ENCODE results near the gene MORN5. TPM values are rescaled to one million over a fixed set of nuclear protein-coding genes. Genes with fewer than 3 reads are reported as not detected.

MORN5 gene
- total RNA-seq, 1 experiment from 2014 or later = not detected

GRCh38 chr9:122214507-122214906, 54.8 kb downstream of the MORN5 start:
- DNase-seq (ENCODE audit: low read depth) = no peak

- DNase-seq (ENCODE audit: low read depth) = no peak
These were observed 56.0 kb downstream of the MORN5 start for GRCh38 chr9:122215663-122216062.

- no peak for DNase-seq (ENCODE audit: low read depth)
These were observed 56.6 kb downstream of the MORN5 start for GRCh38 chr9:122216138-122216797.

GRCh38 chr9:122216798-122217418, 57.2 kb downstream of the MORN5 start:
- no peak for DNase-seq (ENCODE audit: low read depth)

- DNase-seq (ENCODE audit: low read depth) = no peak
These were observed 57.9 kb downstream of the MORN5 start for GRCh38 chr9:122217640-122218039.

GRCh38 chr9:122218071-122218934, 58.6 kb downstream of the MORN5 start:
- peak; percentile 59 for DNase-seq (ENCODE audit: low read depth)

GRCh38 chr9:122218935-122219855, 59.5 kb downstream of the MORN5 start:
- no peak for DNase-seq (ENCODE audit: low read depth)

GRCh38 chr9:122219856-122220672, 60.4 kb downstream of the MORN5 start:
- no peak for DNase-seq (ENCODE audit: low read depth)

- no peak for DNase-seq (ENCODE audit: low read depth)
These were observed 61.0 kb downstream of the MORN5 start for GRCh38 chr9:122220673-122221182.

GRCh38 chr9:122221183-122221811, 61.6 kb downstream of the MORN5 start:
- DNase-seq (ENCODE audit: low read depth) = no peak

- no peak for DNase-seq (ENCODE audit: low read depth)
These were observed 63.1 kb downstream of the MORN5 start for GRCh38 chr9:122222791-122223190.

- DNase-seq (ENCODE audit: low read depth) = no peak
These were observed 63.7 kb downstream of the MORN5 start for GRCh38 chr9:122223435-122223834.

GRCh38 chr9:122225312-122226141, 65.8 kb downstream of the MORN5 start:
- DNase-seq (ENCODE audit: low read depth) = no peak

- no peak for DNase-seq (ENCODE audit: low read depth)
These were observed 66.5 kb downstream of the MORN5 start for GRCh38 chr9:122226142-122226757.

- no peak for DNase-seq (ENCODE audit: low read depth)
These were observed 67.3 kb downstream of the MORN5 start for GRCh38 chr9:122226758-122227574.

- no peak for DNase-seq (ENCODE audit: low read depth)
These were observed 67.8 kb downstream of the MORN5 start for GRCh38 chr9:122227575-122227900.

GRCh38 chr9:122228191-122228567, 68.5 kb downstream of the MORN5 start:
- DNase-seq (ENCODE audit: low read depth) = no peak

All from M059J (cell line).